Glutamatergic neuron (in vitro differentiated cells): Measurements from ENCODE around the gene PSD2. TPM values are rescaled to one million over a fixed set of nuclear protein-coding genes. Genes with fewer than 3 reads are reported as not detected.

Source experiments
- DNase-seq: peaks from one replicate; pipeline ENCODE4 v3.0.0; 2022
- H3K27ac Mint-ChIP-seq: one replicate; pipeline ENCODE4 v1.8.0; 2020; ENCODE audit warnings: mild to moderate bottlenecking, mixed read lengths, inconsistent platforms; ENCODE audit not compliant: unreplicated experiment
- H3K27me3 Mint-ChIP-seq: one replicate; pipeline ENCODE4 v1.8.0; 2020; ENCODE audit warnings: mild to moderate bottlenecking, moderate library complexity, mixed read lengths, inconsistent platforms; ENCODE audit not compliant: unreplicated experiment
- H3K36me3 Mint-ChIP-seq: one replicate; pipeline ENCODE4 v1.8.0; 2020; ENCODE audit warnings: mild to moderate bottlenecking, mixed read lengths, inconsistent platforms; ENCODE audit not compliant: unreplicated experiment
- H3K4me1 Mint-ChIP-seq: one replicate; pipeline ENCODE4 v1.8.0; 2020; ENCODE audit warnings: mild to moderate bottlenecking, low read depth, mixed read lengths, inconsistent platforms; ENCODE audit not compliant: unreplicated experiment
- H3K4me3 Mint-ChIP-seq: one replicate; pipeline ENCODE4 v1.8.0; 2020; ENCODE audit warnings: mild to moderate bottlenecking, mixed read lengths, inconsistent platforms; ENCODE audit not compliant: unreplicated experiment
- H3K9me3 Mint-ChIP-seq: one replicate; pipeline ENCODE4 v1.8.0; 2020; ENCODE audit warnings: mild to moderate bottlenecking, moderate library complexity, mixed read lengths, inconsistent platforms; ENCODE audit not compliant: unreplicated experiment
- CTCF ChIP-seq: fragments of 200-600 bp; sonication (generic); IDR thresholded peaks from one replicate; pipeline ENCODE4 v1.5.0; 2021; ENCODE audit not compliant: partially characterized antibody, unreplicated experiment
- total RNA-seq: library from RNA; stranded (reverse); fragmentation: NEBNext Ultra II Directional; extraction: Animal tissue kit (Norgen Biotek cat#: 25700); gene quantifications from one replicate; pipeline ENCODE4 v1.2.1, GENCODE V29; 2021; ENCODE audit not compliant: unreplicated experiment

Gene PSD2
- total RNA-seq, 1 donor from 2014 or later = 2.3 TPM

DNA sequence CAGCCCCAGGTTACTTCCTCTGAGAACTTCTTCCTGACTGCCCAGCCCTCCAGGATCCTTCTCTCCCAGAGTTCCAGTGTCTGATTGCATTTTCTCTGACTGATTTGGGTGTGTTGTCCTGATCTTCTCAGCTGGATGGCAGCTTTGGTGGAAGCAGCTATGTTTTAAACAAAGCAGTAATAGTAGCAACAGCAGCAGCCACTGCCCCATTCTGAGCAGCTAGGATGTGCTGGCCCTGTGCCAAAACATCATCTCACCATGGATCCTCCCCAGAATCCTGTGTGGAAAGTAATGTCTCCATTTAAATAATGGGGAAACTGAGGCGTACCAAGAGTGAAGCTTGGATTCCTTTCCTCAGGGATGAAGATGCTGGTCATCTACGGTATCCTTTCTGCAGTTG, 46.4 kb upstream of the PSD2 start:
- peaks cover 33% of the 10 kb centered on the region for H3K4me1 Mint-ChIP-seq
- H3K27me3 Mint-ChIP-seq = peaks cover 31% of the 10 kb centered on the region
- no peaks in the 10 kb centered on the region for H3K36me3 Mint-ChIP-seq
- TF ChIP-seq CTCF = no peak
- H3K9me3 Mint-ChIP-seq = peaks cover 21% of the 10 kb centered on the region
- H3K27ac Mint-ChIP-seq = peak overlapping the region; percentile 64
- H3K4me3 Mint-ChIP-seq = peak overlapping the region; percentile 57
- DNase-seq = no peak

GRCh38 chr5:139751236-139751635, 44.4 kb upstream of the PSD2 start:
- Mint-ChIP-seq H3K36me3 (no peaks in the 10 kb centered on the region), H3K4me1 (peaks cover 27% of the 10 kb centered on the region), H3K27ac (no peak overlapping the region), H3K9me3 (peaks cover 17% of the 10 kb centered on the region), H3K27me3 (peaks cover 21% of the 10 kb centered on the region), H3K4me3 (no peak overlapping the region)
- no peak for TF ChIP-seq CTCF
- no peak for DNase-seq

DNA sequence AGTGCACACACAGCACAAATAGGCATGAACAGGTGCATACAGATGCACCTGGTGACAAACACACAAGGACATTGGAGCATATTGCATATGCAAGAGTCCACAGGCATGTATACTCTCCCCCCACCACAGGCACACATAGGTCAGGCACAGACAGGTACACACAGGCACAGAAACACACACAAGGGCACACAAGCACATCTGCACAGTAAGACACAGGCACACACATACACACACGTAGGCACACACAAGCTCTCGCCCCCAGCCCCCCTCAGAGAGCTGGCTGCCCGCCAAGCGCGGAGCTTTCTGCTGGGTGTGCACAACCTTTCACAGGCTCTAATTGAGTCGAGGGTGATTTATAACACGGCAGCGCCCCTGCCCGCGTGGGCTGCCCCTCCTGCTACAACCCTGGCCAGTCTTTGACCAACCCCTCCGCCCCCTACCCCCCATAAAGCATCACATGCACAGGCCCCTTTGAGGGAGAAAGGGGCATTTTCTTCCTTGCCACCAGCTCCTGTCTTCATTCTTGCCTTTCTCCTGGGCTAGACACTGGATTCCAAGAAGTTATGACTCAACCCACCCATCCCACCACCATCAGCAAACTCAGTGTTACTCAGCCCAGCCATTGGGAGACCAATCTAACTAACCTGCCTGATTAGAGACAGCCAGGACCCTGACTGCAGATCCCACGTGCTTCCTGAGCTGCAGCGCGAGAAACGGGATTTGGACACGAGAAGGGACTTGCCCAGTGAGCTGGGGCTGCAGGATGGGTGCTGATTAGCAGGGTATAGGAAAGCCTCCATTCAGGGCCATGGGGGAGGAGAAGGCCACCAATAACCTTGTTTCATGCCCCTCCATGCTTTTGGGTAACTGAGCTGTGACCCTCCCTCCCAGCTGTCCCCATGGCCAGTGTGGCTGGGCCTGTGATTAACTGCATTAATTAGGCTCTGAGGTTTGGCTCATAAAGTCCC, 42.8 kb upstream of the PSD2 start:
- Mint-ChIP-seq H3K27ac (no peak overlapping the region), H3K4me3 (no peak overlapping the region), H3K27me3 (peaks cover 20% of the 10 kb centered on the region), H3K9me3 (peaks cover 14% of the 10 kb centered on the region), H3K4me1 (peaks cover 35% of the 10 kb centered on the region), H3K36me3 (no peaks in the 10 kb centered on the region)
- no peak for TF ChIP-seq CTCF
- DNase-seq = no peak

GRCh38 chr5:139755892-139756671, 39.5 kb upstream of the PSD2 start:
- H3K36me3 Mint-ChIP-seq = no peaks in the 10 kb centered on the region
- peaks cover 6% of the 10 kb centered on the region for H3K9me3 Mint-ChIP-seq
- no peak for DNase-seq
- H3K27me3 Mint-ChIP-seq = peaks cover 15% of the 10 kb centered on the region
- no peak overlapping the region for H3K27ac Mint-ChIP-seq
- peaks cover 33% of the 10 kb centered on the region for H3K4me1 Mint-ChIP-seq
- peak overlapping the region; percentile 63 for H3K4me3 Mint-ChIP-seq
- no peak for TF ChIP-seq CTCF

DNA sequence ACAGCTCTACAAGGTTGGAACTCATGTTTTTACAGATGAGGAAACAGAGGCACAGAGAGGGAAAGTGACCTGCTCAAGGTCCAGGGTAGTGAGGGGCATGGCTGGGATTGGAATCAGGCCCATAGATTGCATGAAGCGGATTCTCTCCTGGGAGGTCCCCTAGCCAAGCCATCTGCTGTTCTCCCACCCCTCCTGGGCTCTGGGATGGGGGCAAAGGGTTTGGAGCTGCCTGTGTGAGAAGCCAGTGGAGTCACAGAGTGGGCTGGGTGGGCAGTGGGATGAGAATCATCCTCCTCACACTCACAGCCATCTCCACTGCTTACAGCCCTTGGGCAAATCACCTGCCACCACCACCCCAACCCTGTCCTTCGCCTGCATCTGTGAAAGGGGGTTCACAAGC, 38.6 kb upstream of the PSD2 start:
- peaks cover 6% of the 10 kb centered on the region for H3K9me3 Mint-ChIP-seq
- no peak for DNase-seq
- H3K4me1 Mint-ChIP-seq = peaks cover 39% of the 10 kb centered on the region
- no peaks in the 10 kb centered on the region for H3K36me3 Mint-ChIP-seq
- H3K4me3 Mint-ChIP-seq = peak overlapping the region; percentile 30
- TF ChIP-seq CTCF = no peak
- H3K27me3 Mint-ChIP-seq = peaks cover 18% of the 10 kb centered on the region
- H3K27ac Mint-ChIP-seq = no peak overlapping the region
